Measurements from ENCODE around the gene KRT7.

The KRT7 gene

DNA sequence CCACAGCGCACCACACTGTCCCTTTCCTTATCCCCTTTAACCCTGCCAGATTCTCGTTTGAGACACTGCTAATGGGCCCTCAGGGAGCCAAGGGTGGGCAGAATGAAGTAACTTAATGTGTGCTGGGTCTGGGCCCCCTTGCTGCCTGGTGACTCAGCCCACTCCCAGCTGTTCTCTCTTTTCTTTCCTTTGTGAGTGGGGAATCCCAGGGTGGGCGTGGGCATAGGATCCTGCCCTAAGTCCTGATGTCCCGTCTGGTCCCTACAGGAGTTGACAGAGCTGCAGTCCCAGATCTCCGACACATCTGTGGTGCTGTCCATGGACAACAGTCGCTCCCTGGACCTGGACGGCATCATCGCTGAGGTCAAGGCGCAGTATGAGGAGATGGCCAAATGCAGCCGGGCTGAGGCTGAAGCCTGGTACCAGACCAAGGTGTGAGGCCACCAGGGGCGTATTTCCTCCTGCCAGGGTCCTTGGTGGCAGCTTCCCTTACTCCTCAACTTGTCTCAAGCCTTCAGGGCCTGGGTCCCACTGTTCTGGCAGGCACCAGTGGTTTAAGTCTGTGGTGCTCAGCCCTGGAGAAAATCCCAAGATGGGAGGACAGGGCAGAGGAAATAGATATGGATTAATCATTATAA, 8.3 kb downstream of the KRT7 start:
- no peak for DNase-seq (ENCODE audit: low read depth)

DNA sequence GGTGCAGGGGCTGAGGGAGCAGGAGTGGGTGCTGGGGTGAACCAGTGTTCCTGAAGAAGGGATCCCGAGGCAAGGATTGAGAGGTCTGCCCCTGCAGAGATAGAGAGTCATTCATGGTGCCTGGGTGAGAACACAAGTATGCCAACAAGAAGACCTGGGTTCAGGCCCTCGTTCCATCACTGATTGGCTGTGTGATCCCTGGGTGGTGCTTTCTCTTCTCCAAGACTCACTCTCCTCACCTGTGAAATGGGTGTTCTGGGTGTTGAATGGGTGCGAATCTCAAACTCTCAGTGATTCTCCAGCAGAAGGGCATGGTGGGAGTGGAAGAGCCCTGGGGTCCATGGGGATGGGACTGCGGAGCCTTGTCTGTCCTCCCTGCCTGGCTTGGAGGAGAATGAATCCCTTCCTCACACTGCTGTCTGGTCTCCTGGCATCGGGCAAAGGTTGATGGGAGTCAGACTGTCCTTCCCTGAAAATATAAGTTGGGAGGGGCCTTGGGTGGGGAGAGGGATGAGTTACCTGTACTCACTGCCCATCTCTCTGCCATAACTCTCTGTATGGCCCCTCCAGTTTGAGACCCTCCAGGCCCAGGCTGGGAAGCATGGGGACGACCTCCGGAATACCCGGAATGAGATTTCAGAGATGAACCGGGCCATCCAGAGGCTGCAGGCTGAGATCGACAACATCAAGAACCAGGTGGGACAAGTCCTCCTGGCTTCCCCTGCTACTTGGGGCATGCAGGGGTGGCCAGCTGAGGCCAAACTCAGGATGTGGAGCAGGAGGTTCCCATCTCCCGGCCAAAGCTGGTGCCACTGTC, 9.6 kb downstream of the KRT7 start:
- H3K4me3 ChIP-seq (ENCODE audit: low read length) = no peak overlapping the region
- no peak for DNase-seq (ENCODE audit: low read depth)
- TF ChIP-seq, protein P1, sequence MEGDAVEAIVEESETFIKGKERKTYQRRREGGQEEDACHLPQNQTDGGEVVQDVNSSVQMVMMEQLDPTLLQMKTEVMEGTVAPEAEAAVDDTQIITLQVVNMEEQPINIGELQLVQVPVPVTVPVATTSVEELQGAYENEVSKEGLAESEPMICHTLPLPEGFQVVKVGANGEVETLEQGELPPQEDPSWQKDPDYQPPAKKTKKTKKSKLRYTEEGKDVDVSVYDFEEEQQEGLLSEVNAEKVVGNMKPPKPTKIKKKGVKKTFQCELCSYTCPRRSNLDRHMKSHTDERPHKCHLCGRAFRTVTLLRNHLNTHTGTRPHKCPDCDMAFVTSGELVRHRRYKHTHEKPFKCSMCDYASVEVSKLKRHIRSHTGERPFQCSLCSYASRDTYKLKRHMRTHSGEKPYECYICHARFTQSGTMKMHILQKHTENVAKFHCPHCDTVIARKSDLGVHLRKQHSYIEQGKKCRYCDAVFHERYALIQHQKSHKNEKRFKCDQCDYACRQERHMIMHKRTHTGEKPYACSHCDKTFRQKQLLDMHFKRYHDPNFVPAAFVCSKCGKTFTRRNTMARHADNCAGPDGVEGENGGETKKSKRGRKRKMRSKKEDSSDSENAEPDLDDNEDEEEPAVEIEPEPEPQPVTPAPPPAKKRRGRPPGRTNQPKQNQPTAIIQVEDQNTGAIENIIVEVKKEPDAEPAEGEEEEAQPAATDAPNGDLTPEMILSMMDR (IDR thresholded peaks at IDR 0.05; ENCODE audit: insufficient read depth, low read depth, low read length, missing control alignments) = no peak

More for the DNA sequence above, 8.3 kb downstream of the KRT7 start:
- H3K4me3 ChIP-seq (ENCODE audit: low read length) = no peak overlapping the region
- TF ChIP-seq, protein P1 (IDR thresholded peaks at IDR 0.05; ENCODE audit: insufficient read depth, low read depth, low read length, missing control alignments) = no peak

DNA sequence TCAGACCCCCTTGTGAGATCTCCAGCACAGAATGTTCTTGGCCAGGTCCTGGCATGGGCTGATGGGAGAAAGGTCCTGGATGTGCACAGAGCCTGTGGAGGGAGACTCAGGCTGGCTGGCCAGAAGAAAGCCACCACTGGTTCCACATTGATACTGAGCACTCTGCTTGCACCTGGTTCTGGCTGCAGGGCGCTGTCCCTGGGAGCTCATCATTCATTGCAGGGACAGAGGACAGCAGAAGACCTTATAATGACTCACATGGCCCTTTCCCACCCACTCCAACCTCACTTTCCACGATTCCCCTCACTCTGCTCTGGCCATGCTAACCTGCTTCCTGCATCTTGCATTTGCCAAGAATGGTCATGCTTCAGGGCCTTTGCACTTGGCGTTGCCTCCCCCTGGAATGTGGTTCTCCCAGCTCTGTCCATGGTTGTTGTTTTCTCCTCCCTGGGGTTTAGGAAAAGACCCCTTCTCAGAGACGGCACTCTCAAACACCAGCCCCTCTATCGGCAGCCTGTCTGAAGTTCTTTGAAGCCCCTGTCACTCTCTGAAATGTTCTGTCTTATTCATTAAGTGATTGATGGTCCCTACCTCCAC, 10.3 kb downstream of the KRT7 start:
- peak; percentile 85 for DNase-seq (ENCODE audit: low read depth)
- no peak overlapping the region for H3K4me3 ChIP-seq (ENCODE audit: low read length)
- TF ChIP-seq, protein P1 (IDR thresholded peaks at IDR 0.05; ENCODE audit: insufficient read depth, low read depth, low read length, missing control alignments) = no peak

DNA sequence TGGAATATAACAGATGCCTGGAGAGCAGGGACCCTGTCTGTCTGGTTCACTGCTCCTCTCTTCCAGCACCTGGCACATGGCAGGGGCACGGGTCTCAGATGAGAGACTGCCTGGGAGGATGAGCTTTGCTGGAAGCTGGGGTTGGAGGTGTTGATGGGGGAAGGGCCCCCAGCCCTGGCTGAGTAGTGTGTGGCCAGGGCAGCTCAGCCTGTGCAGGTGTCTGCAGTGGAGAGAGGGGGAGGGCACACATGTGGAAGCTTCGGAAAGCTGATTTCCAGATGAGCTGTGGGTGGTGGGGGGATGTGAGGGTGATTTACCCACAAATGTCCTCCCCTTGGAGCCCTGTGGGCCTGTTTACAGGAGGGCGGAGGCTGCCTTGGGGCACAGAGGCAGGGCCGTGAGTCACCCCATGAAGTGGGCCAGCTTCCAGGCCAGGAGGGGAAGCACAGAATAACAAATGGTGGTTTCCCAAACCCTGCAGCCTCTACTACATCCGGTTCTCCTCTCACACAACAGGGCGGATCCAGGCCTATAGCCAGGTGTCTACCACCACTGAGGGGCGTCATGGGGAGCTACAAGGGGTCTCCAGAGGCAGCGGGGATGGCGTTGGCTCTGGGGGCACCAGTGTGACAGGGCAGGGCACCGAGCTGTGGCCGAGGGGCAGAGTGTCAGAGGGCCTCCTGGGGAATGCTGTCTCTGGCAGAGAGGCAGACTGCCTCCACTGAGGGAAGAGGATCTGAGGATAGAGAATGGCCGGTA, 11.0 kb downstream of the KRT7 start:
- no peak overlapping the region for H3K4me3 ChIP-seq (ENCODE audit: low read length)
- DNase-seq (ENCODE audit: low read depth) = peak; percentile 95
- TF ChIP-seq, protein P1 (IDR thresholded peaks at IDR 0.05; ENCODE audit: insufficient read depth, low read depth, low read length, missing control alignments) = no peak

DNA sequence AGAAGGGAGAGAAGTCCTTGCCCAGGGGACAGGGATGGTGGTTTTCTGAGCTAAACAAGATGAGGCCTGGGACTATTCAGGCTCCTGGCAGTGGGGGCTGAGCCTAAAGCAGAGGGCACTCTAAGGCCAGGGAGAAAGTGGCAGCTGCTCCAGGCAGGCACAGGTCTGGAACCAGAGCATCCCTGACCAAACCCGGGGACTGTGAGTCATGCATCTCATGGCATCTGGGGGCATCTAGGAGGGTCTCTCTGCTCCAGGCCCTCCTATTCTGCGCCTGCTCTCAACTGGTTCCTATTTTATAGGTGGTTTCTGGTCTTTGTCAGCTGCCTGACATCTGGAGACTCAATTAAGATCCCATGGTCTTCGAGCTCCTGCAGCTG, 11.6 kb downstream of the KRT7 start:
- H3K4me3 ChIP-seq (ENCODE audit: low read length) = no peak overlapping the region

More for the DNA sequence above, 11.6 kb downstream of the KRT7 start:
- TF ChIP-seq, protein P1 (IDR thresholded peaks at IDR 0.05; ENCODE audit: insufficient read depth, low read depth, low read length, missing control alignments) = no peak
- DNase-seq (ENCODE audit: low read depth) = no peak
